T-helper 1 cell treated with Interleukin-12 subunit alpha and Interleukin-12 subunit beta and Interleukin-4 antibody, amounts not matched to agents 30 μg/mL and 1 μg/mL, for 36 hours (primary cell): ENCODE data around the gene SAC3D1.

ENCODE experiments used
- H3K27ac Mint-ChIP-seq: one replicate; pipeline ENCODE4 v1.8.0; 2021; ENCODE audit warnings: mild to moderate bottlenecking, mixed read lengths
- H3K27me3 Mint-ChIP-seq: one replicate; pipeline ENCODE4 v1.8.0; 2021; ENCODE audit warnings: low read depth, mixed read lengths
- H3K36me3 Mint-ChIP-seq: one replicate; pipeline ENCODE4 v1.8.0; 2021; ENCODE audit warnings: low read depth, mixed read lengths
- H3K4me1 Mint-ChIP-seq: one replicate; pipeline ENCODE4 v1.8.0; 2021; ENCODE audit warnings: low read depth, mixed read lengths
- H3K4me3 Mint-ChIP-seq: one replicate; pipeline ENCODE4 v1.8.0; 2021; ENCODE audit warnings: mild to moderate bottlenecking, moderate library complexity, mixed read lengths
- H3K9me3 Mint-ChIP-seq: one replicate; pipeline ENCODE4 v1.8.0; 2021; ENCODE audit warnings: mixed read lengths

The SAC3D1 gene

GRCh38 chr11:65059959-65060824 lies 19.2 kb downstream of the SAC3D1 start:
- no peaks in the 10 kb centered on the region for H3K9me3 Mint-ChIP-seq
- no peaks in the 10 kb centered on the region for H3K27me3 Mint-ChIP-seq
- peaks cover 16% of the 10 kb centered on the region for H3K4me1 Mint-ChIP-seq
- H3K27ac Mint-ChIP-seq = no peak overlapping the region
- H3K36me3 Mint-ChIP-seq = no peaks in the 10 kb centered on the region
- no peak overlapping the region for H3K4me3 Mint-ChIP-seq

- no peaks in the 10 kb centered on the region for H3K27me3 Mint-ChIP-seq
- no peak overlapping the region for H3K4me3 Mint-ChIP-seq
- H3K4me1 Mint-ChIP-seq = peaks cover 14% of the 10 kb centered on the region
- H3K9me3 Mint-ChIP-seq = no peaks in the 10 kb centered on the region
- H3K36me3 Mint-ChIP-seq = no peaks in the 10 kb centered on the region
- H3K27ac Mint-ChIP-seq = peak overlapping the region; percentile 28
These were observed 20.0 kb downstream of the SAC3D1 start for GRCh38 chr11:65060913-65061408.

- Mint-ChIP-seq H3K4me1 (peaks cover 11% of the 10 kb centered on the region), H3K9me3 (no peaks in the 10 kb centered on the region), H3K36me3 (no peaks in the 10 kb centered on the region), H3K27ac (no peak overlapping the region), H3K4me3 (no peak overlapping the region), H3K27me3 (no peaks in the 10 kb centered on the region)
These were observed 22.5 kb downstream of the SAC3D1 start for GRCh38 chr11:65063532-65063931.

GRCh38 chr11:65064847-65065240 lies 23.8 kb downstream of the SAC3D1 start:
- H3K36me3 Mint-ChIP-seq = no peaks in the 10 kb centered on the region
- no peak overlapping the region for H3K27ac Mint-ChIP-seq
- H3K9me3 Mint-ChIP-seq = no peaks in the 10 kb centered on the region
- H3K4me3 Mint-ChIP-seq = no peak overlapping the region
- H3K27me3 Mint-ChIP-seq = no peaks in the 10 kb centered on the region
- peaks cover 11% of the 10 kb centered on the region for H3K4me1 Mint-ChIP-seq

- Mint-ChIP-seq H3K27me3 (no peaks in the 10 kb centered on the region), H3K9me3 (no peaks in the 10 kb centered on the region), H3K27ac (no peak overlapping the region), H3K4me1 (peaks cover 3% of the 10 kb centered on the region), H3K4me3 (no peak overlapping the region), H3K36me3 (no peaks in the 10 kb centered on the region)
These were observed 24.8 kb downstream of the SAC3D1 start for GRCh38 chr11:65065851-65066250.

GRCh38 chr11:65066315-65066714 lies 25.3 kb downstream of the SAC3D1 start:
- H3K36me3 Mint-ChIP-seq = no peaks in the 10 kb centered on the region
- H3K9me3 Mint-ChIP-seq = no peaks in the 10 kb centered on the region
- no peak overlapping the region for H3K4me3 Mint-ChIP-seq
- no peaks in the 10 kb centered on the region for H3K27me3 Mint-ChIP-seq
- H3K27ac Mint-ChIP-seq = no peak overlapping the region
- H3K4me1 Mint-ChIP-seq = no peaks in the 10 kb centered on the region

GRCh38 chr11:65066805-65067291 lies 25.8 kb downstream of the SAC3D1 start:
- no peaks in the 10 kb centered on the region for H3K36me3 Mint-ChIP-seq
- H3K27me3 Mint-ChIP-seq = no peaks in the 10 kb centered on the region
- no peak overlapping the region for H3K27ac Mint-ChIP-seq
- H3K9me3 Mint-ChIP-seq = no peaks in the 10 kb centered on the region
- H3K4me1 Mint-ChIP-seq = no peaks in the 10 kb centered on the region
- no peak overlapping the region for H3K4me3 Mint-ChIP-seq

- H3K4me3 Mint-ChIP-seq = no peak overlapping the region
These were observed 26.4 kb downstream of the SAC3D1 start for GRCh38 chr11:65067446-65067845.

GRCh38 chr11:65069217-65069616 lies 28.2 kb downstream of the SAC3D1 start:
- no peak overlapping the region for H3K27ac Mint-ChIP-seq
- H3K27me3 Mint-ChIP-seq = no peaks in the 10 kb centered on the region
- no peaks in the 10 kb centered on the region for H3K36me3 Mint-ChIP-seq
- peaks cover 3% of the 10 kb centered on the region for H3K4me1 Mint-ChIP-seq
- H3K4me3 Mint-ChIP-seq = no peak overlapping the region
- H3K9me3 Mint-ChIP-seq = no peaks in the 10 kb centered on the region

More at GRCh38 chr11:65067446-65067845, 26.4 kb downstream of the SAC3D1 start:
- Mint-ChIP-seq H3K36me3 (no peaks in the 10 kb centered on the region), H3K4me1 (no peaks in the 10 kb centered on the region), H3K27me3 (no peaks in the 10 kb centered on the region), H3K27ac (no peak overlapping the region), H3K9me3 (no peaks in the 10 kb centered on the region)

GRCh38 chr11:65071907-65072630 lies 31.1 kb downstream of the SAC3D1 start:
- no peak overlapping the region for H3K27ac Mint-ChIP-seq
- H3K4me3 Mint-ChIP-seq = no peak overlapping the region
- H3K36me3 Mint-ChIP-seq = peaks cover 4% of the 10 kb centered on the region
- H3K27me3 Mint-ChIP-seq = no peaks in the 10 kb centered on the region
- H3K9me3 Mint-ChIP-seq = no peaks in the 10 kb centered on the region
- peaks cover 3% of the 10 kb centered on the region for H3K4me1 Mint-ChIP-seq

- H3K27me3 Mint-ChIP-seq = no peaks in the 10 kb centered on the region
- no peaks in the 10 kb centered on the region for H3K9me3 Mint-ChIP-seq
- no peak overlapping the region for H3K4me3 Mint-ChIP-seq
- H3K36me3 Mint-ChIP-seq = peaks cover 7% of the 10 kb centered on the region
- no peak overlapping the region for H3K27ac Mint-ChIP-seq
- H3K4me1 Mint-ChIP-seq = peaks cover 4% of the 10 kb centered on the region
These were observed 31.6 kb downstream of the SAC3D1 start for GRCh38 chr11:65072631-65072966.

- H3K27ac Mint-ChIP-seq = no peak overlapping the region
- peaks cover 34% of the 10 kb centered on the region for H3K4me1 Mint-ChIP-seq
- H3K27me3 Mint-ChIP-seq = no peaks in the 10 kb centered on the region
- no peaks in the 10 kb centered on the region for H3K9me3 Mint-ChIP-seq
- no peak overlapping the region for H3K4me3 Mint-ChIP-seq
- peaks cover 30% of the 10 kb centered on the region for H3K36me3 Mint-ChIP-seq
These were observed 36.4 kb downstream of the SAC3D1 start for GRCh38 chr11:65077451-65077850.

- Mint-ChIP-seq H3K27ac (peak overlapping the region; percentile 83), H3K36me3 (peaks cover 37% of the 10 kb centered on the region), H3K4me3 (no peak overlapping the region), H3K9me3 (no peaks in the 10 kb centered on the region), H3K27me3 (no peaks in the 10 kb centered on the region), H3K4me1 (peaks cover 40% of the 10 kb centered on the region)
These were observed 37.1 kb downstream of the SAC3D1 start for GRCh38 chr11:65078151-65078550.

GRCh38 chr11:65078786-65079342 lies 37.9 kb downstream of the SAC3D1 start:
- H3K4me1 Mint-ChIP-seq = peaks cover 42% of the 10 kb centered on the region
- peak overlapping the region; percentile 83 for H3K27ac Mint-ChIP-seq
- H3K36me3 Mint-ChIP-seq = peaks cover 38% of the 10 kb centered on the region
- H3K4me3 Mint-ChIP-seq = peak overlapping the region; percentile 2
- H3K27me3 Mint-ChIP-seq = no peaks in the 10 kb centered on the region
- H3K9me3 Mint-ChIP-seq = no peaks in the 10 kb centered on the region
